Type B pancreatic cell (in vitro differentiated cells): ENCODE measurements around the gene UNKL. TPM values are rescaled to one million over a fixed set of nuclear protein-coding genes. Genes with fewer than 3 reads are reported as not detected.

Source experiments
- DNase-seq: peaks from one replicate; pipeline ENCODE4 v3.0.0; 2021; ENCODE audit warnings: mixed read lengths; ENCODE audit not compliant: unreplicated experiment; ENCODE audit errors: extremely low spot score
- H3K27ac Mint-ChIP-seq: 2 replicates; pipeline ENCODE4 v1.8.0; 2021; ENCODE audit warnings: mild to moderate bottlenecking, mixed read lengths
- H3K27me3 Mint-ChIP-seq: 2 replicates; pipeline ENCODE4 v1.8.0; 2021; ENCODE audit warnings: mixed read lengths
- H3K36me3 Mint-ChIP-seq: 2 replicates; pipeline ENCODE4 v1.8.0; 2021; ENCODE audit warnings: mixed read lengths
- H3K4me1 Mint-ChIP-seq: one replicate; pipeline ENCODE4 v1.8.0; 2021; ENCODE audit warnings: mixed read lengths; ENCODE audit not compliant: unreplicated experiment
- H3K4me3 Mint-ChIP-seq: 2 replicates; pipeline ENCODE4 v1.8.0; 2021; ENCODE audit warnings: mild to moderate bottlenecking, mixed read lengths
- H3K9me3 Mint-ChIP-seq: 2 replicates; pipeline ENCODE4 v1.8.0; 2021; ENCODE audit warnings: mixed read lengths
- CTCF ChIP-seq: fragments of 200-600 bp; sonication (generic); conservative IDR thresholded peaks from 2 replicates; pipeline ENCODE4 v1.5.0; 2021; ENCODE audit warnings: antibody characterized with exemption, mild to moderate bottlenecking
- total RNA-seq: library from RNA; stranded (reverse); gene quantifications from 2 replicates; pipeline ENCODE4 v1.2.1, GENCODE V29; 2021; ENCODE audit warnings: low replicate concordance

UNKL gene
- total RNA-seq, 1 donor from 2014 or later: 26.1 TPM

- peaks cover 8% of the 10 kb centered on the region for H3K4me1 Mint-ChIP-seq
- no peak overlapping the region for H3K4me3 Mint-ChIP-seq
- no peak for DNase-seq
- H3K27ac Mint-ChIP-seq: no peak overlapping the region
- no peaks in the 10 kb centered on the region for H3K36me3 Mint-ChIP-seq
- TF ChIP-seq CTCF: no peak
- H3K27me3 Mint-ChIP-seq: peaks cover 6% of the 10 kb centered on the region
- no peaks in the 10 kb centered on the region for H3K9me3 Mint-ChIP-seq
These were observed 68.7 kb downstream of the UNKL start for GRCh38 chr16:1345651-1346421.

- Mint-ChIP-seq H3K27ac (no peak overlapping the region), H3K27me3 (peaks cover 6% of the 10 kb centered on the region), H3K4me1 (peaks cover 8% of the 10 kb centered on the region), H3K36me3 (no peaks in the 10 kb centered on the region), H3K9me3 (no peaks in the 10 kb centered on the region), H3K4me3 (no peak overlapping the region)
- no peak for TF ChIP-seq CTCF
- no peak for DNase-seq
These were observed 69.4 kb downstream of the UNKL start for GRCh38 chr16:1345087-1345486.

GRCh38 chr16:1344499-1344898 lies 70.0 kb downstream of the UNKL start:
- H3K9me3 Mint-ChIP-seq: no peaks in the 10 kb centered on the region
- H3K36me3 Mint-ChIP-seq: no peaks in the 10 kb centered on the region
- H3K4me1 Mint-ChIP-seq: peaks cover 8% of the 10 kb centered on the region
- peaks cover 6% of the 10 kb centered on the region for H3K27me3 Mint-ChIP-seq
- no peak for DNase-seq
- H3K4me3 Mint-ChIP-seq: no peak overlapping the region
- TF ChIP-seq CTCF: no peak
- H3K27ac Mint-ChIP-seq: no peak overlapping the region

- H3K4me1 Mint-ChIP-seq: peaks cover 8% of the 10 kb centered on the region
- H3K4me3 Mint-ChIP-seq: peak overlapping the region; percentile 78
- H3K27ac Mint-ChIP-seq: peak overlapping the region; percentile 75
- TF ChIP-seq CTCF: no peak
- no peaks in the 10 kb centered on the region for H3K9me3 Mint-ChIP-seq
- peaks cover 6% of the 10 kb centered on the region for H3K27me3 Mint-ChIP-seq
- H3K36me3 Mint-ChIP-seq: no peaks in the 10 kb centered on the region
- no peak for DNase-seq
These were observed 70.9 kb downstream of the UNKL start for GRCh38 chr16:1343428-1344242.

- peaks cover 8% of the 10 kb centered on the region for H3K4me1 Mint-ChIP-seq
- no peaks in the 10 kb centered on the region for H3K9me3 Mint-ChIP-seq
- peak; percentile 87 for DNase-seq
- peak overlapping the region; percentile 78 for H3K4me3 Mint-ChIP-seq
- peak overlapping the region; percentile 75 for H3K27ac Mint-ChIP-seq
- H3K27me3 Mint-ChIP-seq: peaks cover 6% of the 10 kb centered on the region
- no peaks in the 10 kb centered on the region for H3K36me3 Mint-ChIP-seq
- TF ChIP-seq CTCF: no peak
These were observed 71.7 kb downstream of the UNKL start for GRCh38 chr16:1342526-1343427.
